Esophagus squamous epithelium (tissue), 4 donors: Measurements from ENCODE around the gene OR52E4.

Source experiments
- CTCF ChIP-seq, 6 experiments: fragments of 450-650 bp in 4 of 6; fragments of 200-600 bp in 2 of 6; sonication (generic) in 2 of 6; IDR thresholded peaks; one replicate each; pipeline ENCODE4 v1.5.1; 2016 to 2019; ENCODE audit warnings: antibody characterized with exemption in 6 of 6, mild to moderate bottlenecking in 4 of 6, moderate library complexity in 4 of 6
- POLR2A ChIP-seq, 4 donors: fragments of 450-650 bp; IDR thresholded peaks; one replicate each; pipeline ENCODE4 v1.6.1; 2017; ENCODE audit warnings: antibody characterized with exemption in 4 of 4, mild to moderate bottlenecking in 4 of 4, moderate library complexity in 3 of 4

GRCh38 chr11:5841797-5842196 lies 38.6 kb upstream of the OR52E4 start, which contains the start of gene OR52E6:
- TF ChIP-seq CTCF (IDR thresholded peaks at IDR 0.05) (no peak), POLR2A (IDR thresholded peaks at IDR 0.05) (no peak)
